SK-N-SH treated with all-trans-retinoic acid at 6 μM for 48 hours (cell line): ENCODE data around the gene PURA.

Experiments
- ATAC-seq: fragments of 200-7000 bp; cut with Tn5 transposase; 3 replicates; pipeline ENCODE4 v1.9.1; 2020; ENCODE audit warnings: mild to moderate bottlenecking, moderate library complexity
- ARNTL ChIP-seq: fragments of 450-650 bp; formaldehyde crosslinking; IDR thresholded peaks from 2 replicates; pipeline ENCODE4 v1.5.0; 2020; ENCODE audit warnings: low read depth, mild to moderate bottlenecking, moderate library complexity, borderline replicate concordance
- BACH2 ChIP-seq: fragments of 250-450 bp; sonication (Bioruptor Pico); IDR thresholded peaks from 2 replicates; pipeline ENCODE4 v1.9.0; 2021; ENCODE audit warnings: mild to moderate bottlenecking, borderline replicate concordance
- CSDC2 ChIP-seq: fragments of 250-450 bp; sonication (Bioruptor Pico); IDR thresholded peaks from 2 replicates; pipeline ENCODE4 v1.5.0; 2020; ENCODE audit warnings: mild to moderate bottlenecking, moderate library complexity
- GLIS3 ChIP-seq: fragments of 250-450 bp; sonication (Bioruptor Pico); IDR thresholded peaks from 2 replicates; pipeline ENCODE4 v1.5.0; 2020; ENCODE audit warnings: mild to moderate bottlenecking, moderate library complexity
- ISL1 ChIP-seq: fragments of 250-450 bp; sonication (Bioruptor Pico); IDR thresholded peaks from 2 replicates; pipeline ENCODE4 v2.1.2; 2022; ENCODE audit warnings: mild to moderate bottlenecking, moderate library complexity
- OSR1 ChIP-seq: fragments of 250-450 bp; sonication (Bioruptor Pico); IDR thresholded peaks from 2 replicates; pipeline ENCODE4 v1.8.0; 2022; ENCODE audit warnings: moderate library complexity, mild to moderate bottlenecking, inconsistent platforms
- PPARA ChIP-seq: fragments of 250-450 bp; sonication (Bioruptor Pico); IDR thresholded peaks from 2 replicates; pipeline ENCODE4 v1.5.0; 2020; ENCODE audit warnings: mild to moderate bottlenecking, borderline replicate concordance
- RARB ChIP-seq: fragments of 250-450 bp; sonication (Bioruptor Pico); IDR thresholded peaks from 2 replicates; pipeline ENCODE4 v1.8.0; 2021; ENCODE audit warnings: mild to moderate bottlenecking, moderate library complexity
- SNAI2 ChIP-seq: fragments of 250-450 bp; sonication (Bioruptor Pico); IDR thresholded peaks from 2 replicates; pipeline ENCODE4 v1.5.0; 2020; ENCODE audit warnings: mild to moderate bottlenecking, moderate library complexity
- TCF4 ChIP-seq: fragments of 250-450 bp; sonication (Bioruptor Pico); IDR thresholded peaks from 2 replicates; pipeline ENCODE4 v1.8.0; 2021; ENCODE audit warnings: mild to moderate bottlenecking, moderate library complexity, borderline replicate concordance
- TOX ChIP-seq: fragments of 250-450 bp; sonication (Bioruptor Pico); IDR thresholded peaks from 2 replicates; pipeline ENCODE4 v1.8.0; 2021; ENCODE audit warnings: mild to moderate bottlenecking, moderate library complexity, borderline replicate concordance
- ZC3H10 ChIP-seq: fragments of 250-450 bp; sonication (Bioruptor Pico); IDR thresholded peaks from 2 replicates; pipeline ENCODE4 v1.5.1; 2021; ENCODE audit warnings: mild to moderate bottlenecking, moderate library complexity
- ZFP3 ChIP-seq: fragments of 250-450 bp; sonication (Bioruptor Pico); IDR thresholded peaks from 2 replicates; pipeline ENCODE4 v1.5.0; 2020; ENCODE audit warnings: mild to moderate bottlenecking, moderate library complexity
- ZFP30 ChIP-seq: fragments of 450-650 bp; formaldehyde crosslinking; IDR thresholded peaks from 2 replicates; pipeline ENCODE4 v1.5.0; 2022; ENCODE audit warnings: mild to moderate bottlenecking, moderate library complexity
- ZNF565 ChIP-seq: fragments of 450-650 bp; formaldehyde crosslinking; conservative IDR thresholded peaks from 2 replicates; pipeline ENCODE4 v1.5.0; 2020; ENCODE audit warnings: low read depth, mild to moderate bottlenecking, moderate library complexity
- ZNF70 ChIP-seq: fragments of 450-650 bp; formaldehyde crosslinking; IDR thresholded peaks from 2 replicates; pipeline ENCODE4 v1.5.0; 2020; ENCODE audit warnings: mild to moderate bottlenecking, moderate library complexity
- ZNF8 ChIP-seq: fragments of 450-650 bp; formaldehyde crosslinking; IDR thresholded peaks from 2 replicates; pipeline ENCODE4 v1.5.0; 2020; ENCODE audit warnings: mild to moderate bottlenecking, moderate library complexity
- TF ChIP-seq, protein P1 (sequence below): fragments of 250-450 bp; sonication (Bioruptor Pico); IDR thresholded peaks from 2 replicates; pipeline ENCODE4 v1.8.0; 2021; ENCODE audit warnings: low read depth, mild to moderate bottlenecking, moderate library complexity, borderline replicate concordance
- TF ChIP-seq, protein P2 (sequence below): fragments of 250-450 bp; sonication (Bioruptor Pico); IDR thresholded peaks from 2 replicates; pipeline ENCODE4 v1.5.1; 2021; ENCODE audit warnings: mild to moderate bottlenecking, moderate library complexity
- TF ChIP-seq, protein P3 (sequence below): fragments of 250-450 bp; sonication (Bioruptor Pico); IDR thresholded peaks from 2 replicates; pipeline ENCODE4 v1.5.0; 2020; ENCODE audit warnings: mild to moderate bottlenecking, moderate library complexity
- TF ChIP-seq, protein P4 (sequence below): fragments of 250-450 bp; sonication (Bioruptor Pico); IDR thresholded peaks from 2 replicates; pipeline ENCODE4 v1.8.0; 2020; ENCODE audit warnings: mild to moderate bottlenecking, moderate library complexity, borderline replicate concordance

Gene PURA

DNA sequence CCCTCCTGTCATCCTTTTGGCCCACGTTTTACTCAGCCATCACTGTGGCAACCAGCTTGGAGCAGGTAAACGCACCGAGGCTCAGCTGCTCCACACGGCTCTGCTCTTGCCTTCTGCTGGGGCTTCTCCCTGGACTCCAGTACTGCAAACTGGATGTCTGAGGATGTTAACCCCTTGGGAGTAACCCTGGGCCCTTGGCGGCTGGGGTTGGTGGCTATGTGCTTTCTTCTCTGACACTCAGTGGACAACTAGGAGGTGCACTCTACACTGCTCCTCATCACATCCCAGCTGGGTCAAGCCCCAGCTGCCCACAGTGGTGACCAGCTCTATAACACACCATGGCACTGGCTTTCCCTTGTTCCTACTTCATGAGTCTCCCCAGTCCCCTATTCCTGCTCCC, 48.9 kb downstream of the PURA start:
- no peak for ATAC-seq
- no peak for TF ChIP-seq ISL1 (CRISPR knock-in tag)
- TF ChIP-seq, protein P1, sequence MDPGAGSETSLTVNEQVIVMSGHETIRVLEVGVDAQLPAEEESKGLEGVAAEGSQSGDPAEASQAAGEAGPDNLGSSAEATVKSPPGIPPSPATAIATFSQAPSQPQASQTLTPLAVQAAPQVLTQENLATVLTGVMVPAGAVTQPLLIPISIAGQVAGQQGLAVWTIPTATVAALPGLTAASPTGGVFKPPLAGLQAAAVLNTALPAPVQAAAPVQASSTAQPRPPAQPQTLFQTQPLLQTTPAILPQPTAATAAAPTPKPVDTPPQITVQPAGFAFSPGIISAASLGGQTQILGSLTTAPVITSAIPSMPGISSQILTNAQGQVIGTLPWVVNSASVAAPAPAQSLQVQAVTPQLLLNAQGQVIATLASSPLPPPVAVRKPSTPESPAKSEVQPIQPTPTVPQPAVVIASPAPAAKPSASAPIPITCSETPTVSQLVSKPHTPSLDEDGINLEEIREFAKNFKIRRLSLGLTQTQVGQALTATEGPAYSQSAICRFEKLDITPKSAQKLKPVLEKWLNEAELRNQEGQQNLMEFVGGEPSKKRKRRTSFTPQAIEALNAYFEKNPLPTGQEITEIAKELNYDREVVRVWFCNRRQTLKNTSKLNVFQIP = no peak
- no peak for TF ChIP-seq ZC3H10

DNA sequence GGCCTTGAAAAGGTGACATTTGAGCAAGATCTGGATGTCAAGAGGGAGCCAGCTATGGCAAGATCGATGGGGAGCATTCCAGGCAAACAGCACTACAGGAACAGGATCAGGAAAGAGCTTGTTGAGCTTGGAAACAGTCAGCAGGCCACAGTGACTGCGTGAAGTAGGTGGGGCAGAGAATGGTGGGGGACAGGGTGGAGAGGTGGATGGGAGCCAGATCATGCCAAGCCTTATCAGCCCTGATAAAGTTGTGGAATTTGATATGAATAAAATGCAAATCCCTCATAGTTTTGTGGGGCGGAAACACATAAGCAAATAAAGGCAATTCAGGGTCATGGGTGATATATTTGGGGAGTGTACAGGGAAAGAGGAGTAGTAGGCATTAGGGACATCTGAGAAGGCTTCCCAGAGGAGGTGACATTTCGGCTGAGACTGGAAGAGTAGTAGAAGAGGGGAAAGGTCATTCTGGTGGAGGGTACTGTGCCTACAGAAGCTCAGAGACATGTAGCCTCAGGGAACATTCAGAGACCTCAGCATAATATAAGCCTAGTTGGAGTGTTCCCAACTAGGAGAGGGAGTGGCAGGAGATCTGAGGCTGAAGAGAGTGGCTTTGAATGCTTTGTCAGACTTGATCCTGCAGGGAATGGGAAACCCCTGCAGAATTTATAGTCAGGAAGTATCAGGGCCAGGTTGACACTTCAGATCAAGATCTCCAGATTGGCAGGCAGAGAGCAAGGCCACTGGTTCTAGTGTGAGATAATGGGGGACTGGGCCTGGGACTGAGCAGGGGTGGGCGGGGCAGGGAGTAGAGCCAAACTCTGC, 51.4 kb downstream of the PURA start:
- no peak for ATAC-seq
- no peak for TF ChIP-seq ZNF70 (CRISPR knock-in tag)
- no peak for TF ChIP-seq ZNF565
- TF ChIP-seq TCF4 = no peak
- TF ChIP-seq ZFP3 (CRISPR knock-in tag) = no peak
- no peak for TF ChIP-seq RARB (CRISPR knock-in tag)
- no peak for TF ChIP-seq GLIS3
- no peak for TF ChIP-seq TOX (CRISPR knock-in tag)
- no peak for TF ChIP-seq BACH2 (CRISPR knock-in tag)
- no peak for TF ChIP-seq ARNTL
- no peak for TF ChIP-seq OSR1 (CRISPR knock-in tag)
- no peak for TF ChIP-seq CSDC2 (CRISPR knock-in tag)
- TF ChIP-seq ZNF8 (CRISPR knock-in tag) = no peak
- no peak for TF ChIP-seq PPARA (CRISPR knock-in tag)
- TF ChIP-seq SNAI2 (CRISPR knock-in tag) = no peak
- TF ChIP-seq, protein P2, sequence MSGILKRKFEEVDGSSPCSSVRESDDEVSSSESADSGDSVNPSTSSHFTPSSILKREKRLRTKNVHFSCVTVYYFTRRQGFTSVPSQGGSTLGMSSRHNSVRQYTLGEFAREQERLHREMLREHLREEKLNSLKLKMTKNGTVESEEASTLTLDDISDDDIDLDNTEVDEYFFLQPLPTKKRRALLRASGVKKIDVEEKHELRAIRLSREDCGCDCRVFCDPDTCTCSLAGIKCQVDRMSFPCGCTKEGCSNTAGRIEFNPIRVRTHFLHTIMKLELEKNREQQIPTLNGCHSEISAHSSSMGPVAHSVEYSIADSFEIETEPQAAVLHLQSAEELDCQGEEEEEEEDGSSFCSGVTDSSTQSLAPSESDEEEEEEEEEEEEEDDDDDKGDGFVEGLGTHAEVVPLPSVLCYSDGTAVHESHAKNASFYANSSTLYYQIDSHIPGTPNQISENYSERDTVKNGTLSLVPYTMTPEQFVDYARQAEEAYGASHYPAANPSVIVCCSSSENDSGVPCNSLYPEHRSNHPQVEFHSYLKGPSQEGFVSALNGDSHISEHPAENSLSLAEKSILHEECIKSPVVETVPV (CRISPR knock-in tag) = no peak
- no peak for TF ChIP-seq ZFP30 (CRISPR knock-in tag)
- TF ChIP-seq ZC3H10 = no peak
- TF ChIP-seq, protein P3, sequence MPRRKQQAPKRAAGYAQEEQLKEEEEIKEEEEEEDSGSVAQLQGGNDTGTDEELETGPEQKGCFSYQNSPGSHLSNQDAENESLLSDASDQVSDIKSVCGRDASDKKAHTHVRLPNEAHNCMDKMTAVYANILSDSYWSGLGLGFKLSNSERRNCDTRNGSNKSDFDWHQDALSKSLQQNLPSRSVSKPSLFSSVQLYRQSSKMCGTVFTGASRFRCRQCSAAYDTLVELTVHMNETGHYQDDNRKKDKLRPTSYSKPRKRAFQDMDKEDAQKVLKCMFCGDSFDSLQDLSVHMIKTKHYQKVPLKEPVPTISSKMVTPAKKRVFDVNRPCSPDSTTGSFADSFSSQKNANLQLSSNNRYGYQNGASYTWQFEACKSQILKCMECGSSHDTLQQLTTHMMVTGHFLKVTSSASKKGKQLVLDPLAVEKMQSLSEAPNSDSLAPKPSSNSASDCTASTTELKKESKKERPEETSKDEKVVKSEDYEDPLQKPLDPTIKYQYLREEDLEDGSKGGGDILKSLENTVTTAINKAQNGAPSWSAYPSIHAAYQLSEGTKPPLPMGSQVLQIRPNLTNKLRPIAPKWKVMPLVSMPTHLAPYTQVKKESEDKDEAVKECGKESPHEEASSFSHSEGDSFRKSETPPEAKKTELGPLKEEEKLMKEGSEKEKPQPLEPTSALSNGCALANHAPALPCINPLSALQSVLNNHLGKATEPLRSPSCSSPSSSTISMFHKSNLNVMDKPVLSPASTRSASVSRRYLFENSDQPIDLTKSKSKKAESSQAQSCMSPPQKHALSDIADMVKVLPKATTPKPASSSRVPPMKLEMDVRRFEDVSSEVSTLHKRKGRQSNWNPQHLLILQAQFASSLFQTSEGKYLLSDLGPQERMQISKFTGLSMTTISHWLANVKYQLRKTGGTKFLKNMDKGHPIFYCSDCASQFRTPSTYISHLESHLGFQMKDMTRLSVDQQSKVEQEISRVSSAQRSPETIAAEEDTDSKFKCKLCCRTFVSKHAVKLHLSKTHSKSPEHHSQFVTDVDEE (CRISPR knock-in tag) = no peak
- TF ChIP-seq, protein P4, sequence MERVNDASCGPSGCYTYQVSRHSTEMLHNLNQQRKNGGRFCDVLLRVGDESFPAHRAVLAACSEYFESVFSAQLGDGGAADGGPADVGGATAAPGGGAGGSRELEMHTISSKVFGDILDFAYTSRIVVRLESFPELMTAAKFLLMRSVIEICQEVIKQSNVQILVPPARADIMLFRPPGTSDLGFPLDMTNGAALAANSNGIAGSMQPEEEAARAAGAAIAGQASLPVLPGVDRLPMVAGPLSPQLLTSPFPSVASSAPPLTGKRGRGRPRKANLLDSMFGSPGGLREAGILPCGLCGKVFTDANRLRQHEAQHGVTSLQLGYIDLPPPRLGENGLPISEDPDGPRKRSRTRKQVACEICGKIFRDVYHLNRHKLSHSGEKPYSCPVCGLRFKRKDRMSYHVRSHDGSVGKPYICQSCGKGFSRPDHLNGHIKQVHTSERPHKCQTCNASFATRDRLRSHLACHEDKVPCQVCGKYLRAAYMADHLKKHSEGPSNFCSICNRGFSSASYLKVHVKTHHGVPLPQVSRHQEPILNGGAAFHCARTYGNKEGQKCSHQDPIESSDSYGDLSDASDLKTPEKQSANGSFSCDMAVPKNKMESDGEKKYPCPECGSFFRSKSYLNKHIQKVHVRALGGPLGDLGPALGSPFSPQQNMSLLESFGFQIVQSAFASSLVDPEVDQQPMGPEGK (CRISPR knock-in tag) = no peak
- TF ChIP-seq, protein P1 = no peak

DNA sequence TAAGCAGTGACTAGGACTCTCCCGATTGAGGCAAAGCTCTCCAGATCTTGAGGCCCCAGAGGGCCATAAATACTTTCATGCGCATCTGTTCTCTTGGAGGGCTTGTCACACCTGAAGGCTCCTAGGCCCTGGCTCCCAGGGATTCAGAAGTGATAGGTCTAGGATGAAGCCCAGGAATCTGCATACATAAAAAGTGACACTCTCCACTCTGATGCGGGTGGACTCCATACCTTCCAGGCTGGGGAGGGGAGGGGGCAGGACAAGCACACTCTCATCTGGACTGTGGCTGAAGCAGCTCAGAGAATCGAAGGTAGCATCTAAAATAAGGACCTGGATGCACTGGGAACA, 52.0 kb downstream of the PURA start:
- TF ChIP-seq, protein P4 (CRISPR knock-in tag) = no peak
- no peak for TF ChIP-seq ZNF8 (CRISPR knock-in tag)
- no peak for TF ChIP-seq TOX (CRISPR knock-in tag)
- no peak for TF ChIP-seq TCF4
- TF ChIP-seq, all 23 proteins: peak for 0
- ATAC-seq = no peak
